Activated CD8-positive, alpha-beta memory T cell treated with anti-CD3 and anti-CD28 coated beads for 1 hour (primary cell): ENCODE results near the gene APOOL.
A peak's percentile ranks its signal among the peaks of the same experiment; 100 is the strongest.
"Not testable (repeated sequence)": the region's sequence is repeated elsewhere in the genome, so short reads cannot be mapped to it uniquely, and the experiment has no call there.

Experiments used
- DNase-seq, 2 donors: peaks; one replicate each; pipeline ENCODE4 v3.0.0-alpha.2; 2020; ENCODE audit warnings: low read depth in 1 of 2; ENCODE audit errors: extremely low read depth in 1 of 2

Gene APOOL, protein sequence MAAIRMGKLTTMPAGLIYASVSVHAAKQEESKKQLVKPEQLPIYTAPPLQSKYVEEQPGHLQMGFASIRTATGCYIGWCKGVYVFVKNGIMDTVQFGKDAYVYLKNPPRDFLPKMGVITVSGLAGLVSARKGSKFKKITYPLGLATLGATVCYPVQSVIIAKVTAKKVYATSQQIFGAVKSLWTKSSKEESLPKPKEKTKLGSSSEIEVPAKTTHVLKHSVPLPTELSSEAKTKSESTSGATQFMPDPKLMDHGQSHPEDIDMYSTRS

DNA sequence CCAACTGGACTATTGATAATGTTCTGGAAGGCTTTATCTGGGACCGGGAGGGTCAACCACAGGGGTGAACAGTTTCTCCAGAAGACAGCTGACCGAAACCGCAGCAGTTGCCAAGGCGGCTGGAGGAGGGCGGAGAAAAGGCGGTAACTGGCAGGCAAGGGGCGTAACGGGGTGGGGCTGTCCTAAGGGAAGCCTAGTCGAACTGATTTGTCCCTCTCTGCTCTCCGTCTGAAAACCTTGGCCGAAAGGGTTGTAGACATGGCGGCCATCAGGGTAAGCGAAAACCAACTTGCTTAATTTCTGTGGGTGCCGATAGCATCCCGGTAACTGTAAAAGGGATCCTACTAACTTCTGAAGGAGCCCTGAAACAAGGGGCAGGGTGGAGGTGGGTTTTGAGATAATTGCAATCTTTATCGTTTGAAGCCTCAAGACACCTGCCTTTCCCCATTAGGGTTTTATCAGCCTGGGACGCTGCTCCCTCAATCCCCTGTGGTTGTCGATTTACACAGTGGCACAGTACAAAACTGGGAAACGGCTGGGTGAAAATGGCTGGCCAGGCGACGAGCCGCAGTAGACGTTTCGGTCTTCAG lies at the start of gene APOOL:
TSS of gene APOOL (plus strand) at position 223 of the 590 bp plus-strand sequence. CDS start at position 259, 36 bp downstream.
- DNase-seq, result peak; percentile 37 to 48

DNA sequence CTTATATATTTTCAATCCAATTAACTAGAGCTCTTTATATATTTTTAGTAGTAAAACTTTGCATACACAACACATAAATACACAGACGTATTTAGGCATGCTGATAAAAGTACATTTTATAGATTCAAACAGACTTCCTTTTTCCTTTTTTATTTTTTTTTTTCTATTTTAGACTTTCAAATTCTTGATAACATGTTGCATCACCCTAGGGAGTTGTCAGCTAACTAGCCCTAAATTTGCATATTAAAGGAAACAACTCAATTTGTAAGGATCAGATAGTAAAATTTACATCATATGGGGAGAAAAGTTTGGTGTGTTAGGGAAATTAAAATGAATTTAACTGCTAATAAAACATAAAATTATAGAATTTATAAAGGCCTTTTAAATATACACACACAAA lies 47.4 kb upstream of the APOOL start:
- DNase-seq, result no peak

DNA sequence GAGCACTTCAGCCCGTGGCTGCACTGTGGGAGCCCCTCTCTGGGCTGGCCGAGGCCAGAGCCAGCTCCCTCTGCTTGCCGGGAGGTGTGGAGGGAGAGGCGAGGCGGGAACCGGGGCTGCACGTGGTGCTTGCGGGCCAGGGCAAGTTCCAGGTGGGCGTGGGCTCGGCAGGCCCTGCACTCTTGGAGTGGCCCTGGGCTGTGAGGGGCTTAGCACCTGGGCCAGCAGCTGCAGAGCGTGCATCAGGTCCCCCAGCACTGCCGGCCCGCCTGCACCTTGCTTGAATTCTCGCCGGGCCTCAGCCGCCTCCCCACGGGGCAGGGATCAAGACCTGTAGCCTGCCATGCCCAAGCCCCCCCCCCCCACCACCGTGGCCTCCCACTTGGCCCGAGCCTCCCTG lies 28.9 kb upstream of the APOOL start:
- DNase-seq, result no peak

DNA sequence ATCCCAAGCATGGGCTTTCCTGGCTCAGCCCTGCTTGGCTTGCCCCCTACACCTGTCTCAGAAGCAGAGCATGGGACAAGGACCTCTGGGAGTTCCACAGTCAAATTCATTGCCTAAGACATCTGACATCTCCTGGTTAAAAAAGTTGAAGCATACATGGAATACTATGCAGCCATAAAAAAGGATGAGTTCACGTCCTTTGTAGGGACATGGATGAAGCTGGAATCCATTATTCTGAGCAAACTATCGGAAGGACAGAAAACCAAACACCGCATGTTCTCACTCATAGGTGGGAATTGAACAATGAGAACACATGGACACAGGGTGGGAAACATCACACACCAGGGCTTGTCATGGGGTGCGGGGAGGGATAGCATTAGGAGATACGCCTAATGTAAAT lies 11.9 kb upstream of the APOOL start:
- DNase-seq, result not testable (repeated sequence)

DNA sequence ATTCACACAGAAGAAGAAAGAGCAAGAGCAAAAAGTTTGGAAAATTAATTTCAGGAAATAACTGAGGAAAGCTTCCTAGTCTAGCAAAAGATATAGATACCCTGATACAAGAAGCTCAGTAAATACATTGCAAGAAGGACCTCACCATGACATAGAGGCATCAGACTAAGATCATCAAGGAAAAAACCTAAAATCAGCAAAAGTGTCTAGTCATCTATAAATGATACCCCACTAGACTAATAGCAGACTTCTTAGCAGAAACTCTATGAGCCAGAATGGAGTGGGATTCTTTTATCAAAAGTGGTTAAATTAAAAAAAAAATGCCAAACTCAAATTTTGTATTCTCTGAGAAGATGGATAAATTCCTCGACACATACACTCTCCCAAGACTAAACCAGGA lies 10.5 kb upstream of the APOOL start:
- DNase-seq, result no peak

DNA sequence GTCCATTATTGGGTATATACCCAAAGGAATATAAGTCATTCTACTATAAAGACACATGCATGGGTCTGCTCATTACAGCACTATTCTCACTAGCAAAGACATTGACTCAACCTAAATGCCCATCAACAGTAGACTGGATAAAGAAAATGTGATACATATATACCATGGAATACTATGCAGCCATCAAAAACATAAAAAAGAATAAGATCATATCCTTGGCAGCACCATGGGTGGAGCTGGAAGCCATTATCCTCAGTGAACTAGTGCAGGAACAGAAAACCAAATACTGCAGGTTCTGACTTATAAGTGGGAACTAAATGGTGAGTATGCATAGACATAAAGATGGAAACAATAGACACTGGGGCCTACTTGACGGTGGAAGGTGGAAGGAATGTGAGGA lies 2.3 kb upstream of the APOOL start:
- no peak for DNase-seq

DNA sequence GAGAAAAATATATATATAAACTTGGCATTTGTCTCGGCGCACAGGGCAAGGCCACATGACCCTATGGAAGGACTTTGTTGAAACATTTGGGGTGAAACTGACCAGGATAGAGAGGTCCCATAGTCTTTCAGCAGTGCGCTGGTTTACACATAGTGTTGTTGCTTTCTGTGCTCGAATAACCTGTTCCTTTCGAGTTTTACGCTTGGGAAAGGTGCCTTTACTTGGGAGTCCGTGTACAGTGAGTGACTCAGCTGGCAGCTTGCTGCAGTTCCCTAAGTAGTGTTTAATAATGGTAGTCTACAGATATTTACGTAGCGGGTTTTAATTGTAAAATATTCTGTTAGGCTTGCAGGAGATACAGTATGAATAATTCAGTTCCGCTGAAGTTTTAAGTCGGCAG lies 578 bp downstream of the APOOL start:
- DNase-seq, result no peak

DNA sequence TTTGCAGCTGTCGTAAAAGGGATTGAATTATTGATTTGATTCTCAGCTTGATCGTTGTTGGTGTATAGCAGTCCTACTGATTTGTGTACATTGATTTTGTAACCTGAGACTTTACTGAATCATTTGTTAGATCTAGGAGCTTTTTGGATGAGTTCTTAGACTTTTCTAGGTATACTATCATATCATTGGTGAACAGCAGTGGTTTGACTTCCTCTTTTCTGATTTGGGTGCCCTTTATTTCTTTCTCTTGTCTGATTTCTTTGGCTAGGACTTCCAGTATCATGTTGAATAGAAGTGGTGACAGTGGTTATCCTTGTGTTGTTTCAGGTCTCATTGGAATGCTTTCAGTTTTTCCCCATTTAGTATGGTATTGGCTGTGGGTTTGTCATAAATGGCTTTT lies 8.4 kb downstream of the APOOL start:
- no peak for DNase-seq

DNA sequence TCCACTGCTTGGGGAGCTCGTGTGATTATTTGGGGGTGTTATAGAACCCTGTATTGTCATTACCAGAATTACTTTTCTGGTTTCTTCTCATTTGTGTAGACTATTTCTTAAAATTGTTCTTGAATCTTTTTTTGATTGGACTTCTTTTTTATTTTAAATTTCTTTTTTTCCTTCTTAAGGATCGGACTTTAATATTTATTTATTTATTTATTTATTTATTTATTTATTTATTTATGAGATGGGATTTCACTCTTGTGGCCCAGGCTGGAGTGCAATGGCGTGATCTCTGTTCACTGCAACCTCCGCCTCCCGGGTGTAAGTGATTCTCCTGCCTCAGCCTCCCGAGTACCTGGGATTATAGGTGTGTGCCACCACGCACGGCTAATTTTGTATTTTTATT lies 11.7 kb downstream of the APOOL start:
- not testable (repeated sequence) for DNase-seq

DNA sequence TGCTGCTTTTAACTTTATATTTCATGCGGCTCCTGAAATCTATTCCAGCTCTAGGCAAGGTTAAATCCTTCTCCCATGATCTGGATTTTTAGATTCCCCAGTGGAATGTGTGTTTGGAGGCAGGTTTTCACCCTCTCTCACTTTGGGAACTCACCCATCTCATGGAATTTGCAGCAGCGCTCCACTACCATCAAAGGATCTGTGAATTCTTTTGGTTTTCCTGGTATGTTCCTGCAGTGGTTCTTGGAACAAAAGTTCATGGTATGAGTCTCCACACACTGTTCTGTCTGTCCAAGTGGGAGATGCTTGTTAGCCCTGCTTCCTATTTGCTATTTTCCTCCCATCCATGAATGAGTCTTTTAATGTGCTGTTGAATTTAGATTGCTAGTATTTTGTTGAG lies 14.0 kb downstream of the APOOL start:
- no peak for DNase-seq

DNA sequence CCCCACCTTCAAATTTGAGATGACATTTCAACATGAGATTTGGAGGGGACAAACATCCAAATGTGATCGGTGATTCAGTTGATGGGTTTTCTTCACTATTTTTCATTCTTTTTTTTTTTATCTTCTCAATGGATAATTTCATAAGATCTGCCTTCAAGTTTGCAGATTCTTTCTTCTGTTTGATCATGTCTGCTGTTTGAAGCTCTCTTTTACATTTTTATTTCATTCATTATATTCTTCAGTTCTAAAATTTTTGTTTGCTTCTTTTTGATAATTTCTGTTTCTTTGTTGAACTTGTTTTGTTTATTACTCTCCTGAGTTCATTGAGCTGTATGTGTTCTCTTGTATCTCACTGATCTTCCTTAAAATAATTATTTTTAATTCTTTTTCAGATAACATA lies 14.8 kb downstream of the APOOL start:
- no peak for DNase-seq

DNA sequence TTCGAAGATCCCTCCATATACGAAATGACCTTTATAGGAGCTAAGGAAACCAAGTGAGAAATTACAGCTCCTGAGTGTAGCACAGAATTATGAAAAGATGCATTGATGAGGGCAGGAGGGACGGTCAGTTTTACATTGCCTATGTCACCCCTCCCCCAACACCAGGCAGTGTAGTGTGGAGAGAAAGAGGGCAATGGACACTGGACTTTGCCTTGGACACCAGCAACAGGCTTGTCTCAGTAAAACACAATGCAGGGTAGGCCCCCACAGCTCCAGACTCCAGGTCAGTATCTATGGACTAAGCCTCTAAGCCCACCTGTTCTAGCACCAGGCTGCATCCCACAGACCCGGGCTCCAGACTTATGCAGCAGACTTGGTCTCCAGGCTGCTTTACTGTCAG lies 16.5 kb downstream of the APOOL start:
- no peak for DNase-seq

DNA sequence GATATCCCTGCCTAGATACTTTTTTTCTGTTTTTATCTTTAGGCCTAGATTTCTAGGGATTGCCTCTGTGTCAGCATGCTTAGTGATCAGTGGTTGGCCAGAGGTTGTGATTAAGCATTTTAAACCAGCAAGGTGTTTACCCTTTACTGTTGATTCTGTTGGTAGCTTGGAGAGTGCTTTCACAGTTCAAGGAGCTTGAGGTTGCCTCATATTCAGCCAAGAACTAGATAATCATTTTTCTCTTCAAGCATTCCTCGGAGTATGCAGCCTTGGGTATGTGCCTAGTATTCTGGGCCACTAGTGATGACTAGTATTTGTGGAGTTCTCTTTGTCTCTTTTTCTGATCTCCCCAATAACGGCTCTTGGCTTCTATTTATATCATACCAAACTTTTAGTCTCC lies 20.4 kb downstream of the APOOL start:
- DNase-seq, result no peak

DNA sequence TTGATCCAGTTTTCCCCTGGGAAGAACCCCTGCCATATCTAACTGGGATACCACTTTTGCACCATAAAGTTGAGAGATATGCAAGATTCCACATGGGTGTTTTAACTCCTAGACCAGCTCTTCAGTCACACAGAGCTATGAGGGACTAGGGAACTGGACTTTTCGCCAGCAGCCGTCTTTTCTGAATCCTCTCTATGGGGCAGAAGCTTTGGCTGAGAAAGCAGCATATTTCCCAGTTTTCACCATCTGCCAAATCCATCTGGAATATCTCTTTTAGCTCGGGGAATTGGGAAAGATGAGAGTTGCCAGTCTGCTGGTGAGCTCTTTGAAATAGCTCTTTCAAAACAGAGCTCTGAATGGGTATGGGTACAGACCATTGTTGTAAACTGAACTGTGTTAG lies 20.9 kb downstream of the APOOL start:
- no peak for DNase-seq

DNA sequence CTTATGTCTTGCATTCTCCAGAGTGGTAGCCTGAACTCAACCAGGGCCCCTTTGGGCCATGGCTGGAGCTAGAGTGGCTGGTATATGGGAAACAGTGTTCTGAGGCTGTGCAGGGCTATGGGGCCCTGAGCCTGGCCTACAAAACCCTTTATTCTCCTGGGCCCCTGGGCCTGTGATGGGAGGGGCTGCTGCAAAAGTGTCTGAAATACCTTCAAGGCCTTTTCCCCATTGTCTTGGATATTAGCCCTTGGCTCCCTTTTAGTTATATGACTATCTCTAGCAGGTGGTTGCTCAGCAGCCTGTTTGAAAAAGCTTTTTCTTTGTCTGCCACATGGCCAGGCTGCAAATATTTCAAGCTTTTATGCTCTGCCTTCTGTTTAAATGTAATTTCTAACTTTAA lies 22.5 kb downstream of the APOOL start:
- DNase-seq, result no peak

DNA sequence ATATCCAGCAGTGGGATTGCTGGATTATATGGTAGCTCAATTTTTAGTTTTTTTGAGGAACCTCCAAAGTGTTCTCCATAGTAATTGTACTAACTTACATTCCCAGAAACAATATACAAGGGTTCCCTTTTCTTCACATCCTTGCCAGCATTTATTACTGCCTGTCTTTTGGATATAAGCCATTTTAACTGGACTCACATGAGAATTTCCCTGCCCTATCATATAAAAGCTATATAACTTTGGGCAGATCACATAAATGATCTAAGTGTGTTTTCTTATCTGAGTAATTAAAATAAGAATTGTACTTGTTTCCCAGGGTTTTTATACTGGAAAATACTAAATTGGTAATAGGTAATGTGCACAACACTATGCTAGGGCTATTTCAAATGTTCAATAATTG lies 25.4 kb downstream of the APOOL start:
- DNase-seq, result no peak

DNA sequence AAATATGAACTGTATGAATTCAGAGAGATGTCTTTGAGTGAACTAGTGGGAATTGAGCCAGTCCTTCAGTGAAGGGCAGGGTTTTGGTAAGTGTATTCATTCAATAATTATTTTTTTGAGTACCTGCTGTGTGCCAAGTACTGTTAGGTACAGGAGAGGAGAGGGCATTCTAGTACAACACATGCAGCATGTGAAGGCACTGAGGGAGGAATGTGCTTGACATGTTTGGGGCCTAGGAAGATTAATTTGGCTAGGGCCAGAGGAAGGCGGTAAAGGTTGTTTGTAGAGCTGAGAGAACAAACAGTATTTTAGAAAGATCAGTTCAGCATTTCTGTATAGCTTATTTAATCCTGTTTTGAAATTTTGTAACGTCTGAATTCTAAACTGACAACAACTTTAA lies 27.8 kb downstream of the APOOL start:
- DNase-seq, result no peak

DNA sequence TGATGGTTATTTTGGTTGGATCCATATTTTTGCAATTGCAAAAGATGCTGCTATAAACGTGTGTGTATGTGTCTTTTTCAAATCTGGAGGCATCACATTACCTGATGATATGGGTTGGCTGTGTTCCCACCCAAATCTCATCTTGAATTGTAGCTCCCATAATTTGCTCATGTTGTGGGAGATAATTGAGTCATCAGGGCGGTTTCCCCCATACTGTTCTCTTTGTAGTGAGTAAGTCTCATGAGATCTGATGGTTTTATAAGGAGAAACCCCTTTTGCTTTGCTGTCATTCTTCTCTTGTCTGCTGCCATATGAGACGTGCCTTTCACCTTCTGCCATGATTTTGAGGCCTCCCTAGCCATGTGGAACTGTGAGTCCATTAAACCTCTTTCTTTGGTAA lies 33.4 kb downstream of the APOOL start:
- DNase-seq, result no peak

DNA sequence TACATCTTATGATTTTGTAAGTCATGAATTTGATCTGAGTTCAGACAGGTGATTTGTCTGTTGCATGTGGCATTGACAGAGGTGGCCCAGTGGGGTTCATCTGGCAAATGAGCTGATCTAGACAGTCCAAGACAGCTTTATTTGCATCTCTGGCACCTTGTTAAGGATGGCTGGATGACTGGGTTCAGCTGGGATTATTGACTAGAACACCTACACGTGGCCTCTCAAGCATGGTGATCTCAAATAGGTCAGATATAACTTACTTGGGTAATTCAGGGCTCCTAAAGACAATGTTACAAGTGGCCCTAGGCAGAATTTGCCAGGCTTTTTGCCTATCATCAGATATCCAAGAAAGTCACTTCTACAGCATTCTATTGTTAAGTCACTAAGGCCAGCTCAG lies 48.0 kb downstream of the APOOL start:
- no peak for DNase-seq

DNA sequence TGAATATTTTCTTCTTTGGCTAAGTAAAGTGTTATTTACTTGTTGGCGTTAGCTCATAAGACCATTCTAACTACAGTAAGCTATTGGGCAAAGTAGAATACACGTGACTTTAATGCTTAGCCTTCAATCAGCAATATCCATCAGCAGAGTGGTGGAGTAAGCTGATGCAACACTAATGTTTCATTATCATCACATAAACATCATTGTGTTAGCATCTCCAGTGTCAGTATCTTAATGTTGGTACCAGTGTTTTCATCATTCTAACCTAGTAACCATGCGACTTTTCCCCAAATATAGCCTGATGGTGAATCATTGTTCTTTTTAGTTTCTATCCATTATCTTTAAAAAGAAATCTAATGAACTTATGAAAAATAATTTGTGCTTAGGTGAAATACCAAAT lies 48.5 kb downstream of the APOOL start:
- DNase-seq, result no peak

DNA sequence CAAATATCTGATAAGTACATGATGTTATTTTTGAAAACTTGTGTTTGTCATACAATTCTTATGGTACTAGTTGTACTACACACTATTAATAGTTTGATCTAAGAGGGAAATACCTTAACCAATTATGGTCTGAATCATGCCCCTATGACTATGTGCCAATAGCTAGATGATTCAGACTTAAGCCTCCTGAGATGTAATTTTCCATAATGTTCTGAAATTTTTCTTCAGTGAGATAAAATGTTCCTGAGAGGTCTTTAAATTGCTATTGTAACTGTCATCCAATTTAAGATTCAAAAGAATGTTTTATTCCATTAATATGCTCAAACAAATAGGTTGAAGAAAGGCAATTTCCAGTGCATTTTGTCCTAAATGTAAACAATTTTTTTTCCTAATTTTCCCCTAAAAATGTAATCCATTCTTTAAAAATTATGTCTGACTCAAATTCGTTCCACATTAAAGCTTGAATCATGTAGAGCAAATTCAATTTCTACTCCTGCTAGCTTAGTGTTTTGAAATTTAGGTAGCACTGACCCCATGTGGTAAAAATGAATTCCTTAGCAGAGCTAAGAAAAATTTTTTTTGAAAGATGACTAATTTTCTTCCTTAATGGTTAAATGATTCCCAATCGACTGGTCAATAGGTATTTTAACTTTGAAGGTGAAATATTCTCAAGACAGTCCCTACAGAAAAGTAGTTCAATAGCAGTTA lies 49.1 kb downstream of the APOOL start:
- no peak for DNase-seq

DNA sequence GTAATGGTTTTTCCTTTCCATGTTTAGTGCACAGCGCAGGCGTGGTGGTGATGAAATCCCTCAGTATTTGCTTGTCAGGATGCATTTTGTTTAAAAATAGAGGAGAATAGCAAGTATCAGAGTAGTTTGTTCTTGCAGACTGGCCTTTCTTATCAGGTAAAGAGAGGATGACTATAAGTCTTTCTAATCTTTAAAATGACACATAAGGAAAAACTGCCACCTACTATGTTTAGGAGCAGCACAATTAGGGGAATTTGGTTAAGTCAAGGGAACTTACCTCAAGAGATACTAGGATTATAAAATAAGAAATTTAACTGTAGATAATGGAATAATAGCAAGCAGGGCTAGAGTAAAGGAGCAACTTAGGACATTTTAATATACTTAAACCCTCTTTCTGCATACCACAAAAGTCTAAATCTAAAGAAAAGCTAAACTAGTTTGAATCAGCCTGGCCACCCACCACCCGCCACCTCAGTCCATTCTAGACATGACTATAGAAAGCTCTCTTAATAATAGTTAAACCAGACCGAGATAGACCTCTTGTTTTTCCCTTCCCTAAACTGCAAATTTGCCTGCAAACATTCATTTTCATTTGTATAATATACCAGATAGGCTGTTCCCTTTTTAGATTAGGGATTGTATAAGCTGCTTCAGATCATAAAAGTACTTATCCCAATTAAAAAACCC lies 62.0 kb downstream of the APOOL start:
- no peak for DNase-seq
